Spleen (tissue), 7 donors: ENCODE results near the gene NFE2L1.

Experiments
- POLR2A ChIP-seq, 3 donors: fragments of 450-650 bp; IDR thresholded peaks; one replicate each; pipeline ENCODE4 v1.5.1; 2017; ENCODE audit warnings: antibody characterized with exemption in 3 of 3, mild to moderate bottlenecking in 1 of 3
- POLR2AphosphoS5 ChIP-seq, 3 donors: sonication (generic); formaldehyde crosslinking; IDR thresholded peaks; one replicate each; pipeline ENCODE4 v1.5.1; 2017; ENCODE audit warnings: antibody characterized with exemption in 3 of 3
- TF ChIP-seq, protein P1 (sequence below), 11 experiments: fragments of 200-600 bp in 7 of 11; fragments of 450-650 bp in 4 of 11; sonication (generic) in 4 of 11; IDR thresholded peaks in 8 of 11; conservative IDR thresholded peaks in 3 of 11; 1 replicate in 7 of 11; 2 replicates in 4 of 11; pipeline versions ENCODE4 v1.4.0 to v1.8.0; 2016 to 2021; ENCODE audit warnings: antibody characterized with exemption in 11 of 11, inconsistent platforms in 4 of 11, mild to moderate bottlenecking in 1 of 11
- donor health status: DM: no; HTN: no; CAD: no; lungs with moderate emphysema.
- donor health status: DM: no; HTN: no; CAD: no.
- donor health status: DM: no; HTN: no; CAD: no.

DNA sequence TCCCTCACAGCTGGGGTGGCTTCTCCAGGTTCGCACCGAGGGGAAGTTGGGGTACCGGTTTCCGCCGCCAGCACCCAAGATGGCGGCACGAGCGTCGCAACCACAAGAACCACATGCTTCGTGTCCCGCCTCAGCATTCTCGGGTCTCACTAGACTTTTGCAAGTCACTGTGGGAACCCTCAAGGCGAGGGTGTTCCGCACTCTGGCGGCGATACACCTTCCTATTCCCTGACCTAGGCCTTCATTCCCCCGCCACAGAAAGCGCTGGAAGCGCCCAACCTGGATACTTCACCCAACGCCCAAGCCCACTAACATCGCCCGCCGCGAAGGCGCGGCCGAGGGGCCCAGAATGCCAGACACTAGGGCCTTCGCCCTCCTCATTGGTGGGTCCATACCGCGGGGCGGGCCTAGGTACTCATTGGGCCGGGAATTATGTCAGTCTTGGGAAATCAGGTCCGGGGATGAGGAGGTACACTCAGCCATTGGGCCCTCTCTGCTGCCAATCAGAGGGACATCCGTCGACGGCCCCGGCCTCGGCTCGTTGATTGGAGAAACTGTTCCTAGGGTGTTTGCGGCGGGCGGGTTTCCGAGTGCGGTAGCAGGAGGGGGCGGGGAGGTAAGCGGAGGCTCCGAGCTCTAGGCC is at the start of gene NFE2L1:
- TF ChIP-seq, protein P1, sequence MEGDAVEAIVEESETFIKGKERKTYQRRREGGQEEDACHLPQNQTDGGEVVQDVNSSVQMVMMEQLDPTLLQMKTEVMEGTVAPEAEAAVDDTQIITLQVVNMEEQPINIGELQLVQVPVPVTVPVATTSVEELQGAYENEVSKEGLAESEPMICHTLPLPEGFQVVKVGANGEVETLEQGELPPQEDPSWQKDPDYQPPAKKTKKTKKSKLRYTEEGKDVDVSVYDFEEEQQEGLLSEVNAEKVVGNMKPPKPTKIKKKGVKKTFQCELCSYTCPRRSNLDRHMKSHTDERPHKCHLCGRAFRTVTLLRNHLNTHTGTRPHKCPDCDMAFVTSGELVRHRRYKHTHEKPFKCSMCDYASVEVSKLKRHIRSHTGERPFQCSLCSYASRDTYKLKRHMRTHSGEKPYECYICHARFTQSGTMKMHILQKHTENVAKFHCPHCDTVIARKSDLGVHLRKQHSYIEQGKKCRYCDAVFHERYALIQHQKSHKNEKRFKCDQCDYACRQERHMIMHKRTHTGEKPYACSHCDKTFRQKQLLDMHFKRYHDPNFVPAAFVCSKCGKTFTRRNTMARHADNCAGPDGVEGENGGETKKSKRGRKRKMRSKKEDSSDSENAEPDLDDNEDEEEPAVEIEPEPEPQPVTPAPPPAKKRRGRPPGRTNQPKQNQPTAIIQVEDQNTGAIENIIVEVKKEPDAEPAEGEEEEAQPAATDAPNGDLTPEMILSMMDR (IDR thresholded peaks at IDR 0.05 in 8 of 11, conservative IDR thresholded peaks at IDR 0.05 in 3 of 11), result peak in 4 of 11 experiments; percentile 10 to 32 (median 22)
- peak in 1 of 3 donors; percentile 83 for TF ChIP-seq POLR2A (IDR thresholded peaks at IDR 0.05)
- TF ChIP-seq POLR2AphosphoS5 (IDR thresholded peaks at IDR 0.05), result peak; percentile 90 to 96 (median 94)
